ENCODE results near the gene AP2A1.

- TF ChIP-seq POLR2AphosphoS5 (IDR thresholded peaks at IDR 0.05) (no peak), CTCF (IDR thresholded peaks at IDR 0.05) (no peak), POLR2A (IDR thresholded peaks at IDR 0.05) (no peak)
These were observed 22.1 kb downstream of the AP2A1 start for GRCh38 chr19:49788857-49789256.

Data from gastroesophageal sphincter (tissue), 3 donors.